ENCODE measurements around the gene SSR4. TPM values are rescaled to one million over a fixed set of nuclear protein-coding genes. Genes with fewer than 3 reads are reported as not detected.

SSR4 gene
- total RNA-seq, 1 donor from 2014 or later, result 183 TPM

DNA sequence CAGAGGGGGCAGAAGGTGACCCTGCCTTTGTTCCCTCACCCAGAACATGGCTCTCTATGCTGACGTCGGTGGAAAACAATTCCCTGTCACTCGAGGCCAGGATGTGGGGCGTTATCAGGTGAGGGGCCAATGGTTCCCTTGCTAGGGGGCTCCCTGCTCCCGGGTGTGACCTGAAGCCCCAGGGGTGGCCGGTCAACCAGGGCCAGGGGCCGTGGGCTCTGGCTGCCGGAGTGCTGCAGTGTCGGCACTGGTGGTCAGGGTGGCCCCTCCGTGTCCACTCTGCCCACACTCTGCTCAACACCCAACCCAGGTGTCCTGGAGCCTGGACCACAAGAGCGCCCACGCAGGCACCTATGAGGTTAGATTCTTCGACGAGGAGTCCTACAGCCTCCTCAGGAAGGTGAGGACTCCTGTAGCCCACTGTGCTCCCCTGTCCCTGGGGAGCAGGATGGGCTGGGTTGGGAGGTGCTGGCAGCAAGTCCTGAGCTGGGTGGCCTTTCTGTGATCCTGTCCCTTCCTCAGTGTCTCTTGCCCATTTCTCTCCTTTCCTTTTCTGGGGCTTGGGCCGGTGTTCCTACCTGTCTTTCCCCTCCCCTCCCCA, 3.0 kb downstream of the SSR4 start:
- Mint-ChIP-seq H3K9me3 (no peaks in the 10 kb centered on the region), H3K36me3 (ENCODE audit: low read depth) (peaks cover 2% of the 10 kb centered on the region), H3K4me1 (peaks cover 23% of the 10 kb centered on the region), H3K27ac (ENCODE audit: unreplicated experiment) (no peak overlapping the region), H3K27me3 (ENCODE audit: low read depth) (no peaks in the 10 kb centered on the region), H3K4me3 (peak overlapping the region; percentile 94)
- TF ChIP-seq, protein P1, sequence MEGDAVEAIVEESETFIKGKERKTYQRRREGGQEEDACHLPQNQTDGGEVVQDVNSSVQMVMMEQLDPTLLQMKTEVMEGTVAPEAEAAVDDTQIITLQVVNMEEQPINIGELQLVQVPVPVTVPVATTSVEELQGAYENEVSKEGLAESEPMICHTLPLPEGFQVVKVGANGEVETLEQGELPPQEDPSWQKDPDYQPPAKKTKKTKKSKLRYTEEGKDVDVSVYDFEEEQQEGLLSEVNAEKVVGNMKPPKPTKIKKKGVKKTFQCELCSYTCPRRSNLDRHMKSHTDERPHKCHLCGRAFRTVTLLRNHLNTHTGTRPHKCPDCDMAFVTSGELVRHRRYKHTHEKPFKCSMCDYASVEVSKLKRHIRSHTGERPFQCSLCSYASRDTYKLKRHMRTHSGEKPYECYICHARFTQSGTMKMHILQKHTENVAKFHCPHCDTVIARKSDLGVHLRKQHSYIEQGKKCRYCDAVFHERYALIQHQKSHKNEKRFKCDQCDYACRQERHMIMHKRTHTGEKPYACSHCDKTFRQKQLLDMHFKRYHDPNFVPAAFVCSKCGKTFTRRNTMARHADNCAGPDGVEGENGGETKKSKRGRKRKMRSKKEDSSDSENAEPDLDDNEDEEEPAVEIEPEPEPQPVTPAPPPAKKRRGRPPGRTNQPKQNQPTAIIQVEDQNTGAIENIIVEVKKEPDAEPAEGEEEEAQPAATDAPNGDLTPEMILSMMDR (conservative IDR thresholded peaks at IDR 0.05), result no peak
- DNase-seq (ENCODE audit: low read depth, low spot score), result no peak

DNA sequence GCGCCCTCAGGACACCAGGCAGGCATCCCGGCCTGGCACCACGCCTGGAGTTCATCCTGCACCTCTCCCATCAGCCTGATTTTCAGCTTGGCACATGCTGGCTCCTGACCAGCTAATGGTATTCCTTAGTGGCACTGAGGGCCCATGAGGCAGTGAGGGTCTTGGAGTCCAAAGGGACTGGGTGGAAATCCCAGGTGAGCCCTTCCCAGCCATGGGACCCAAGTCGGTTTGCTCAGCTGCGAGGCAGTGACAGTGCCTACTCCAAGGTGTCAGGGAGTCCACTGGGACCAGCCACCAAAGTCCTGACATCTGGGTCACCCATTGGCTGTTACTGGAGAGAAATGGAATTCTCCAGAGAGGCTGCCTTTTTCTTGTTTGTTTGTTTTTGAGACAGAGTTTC, 4.9 kb downstream of the SSR4 start:
- Mint-ChIP-seq H3K36me3 (ENCODE audit: low read depth) (no peaks in the 10 kb centered on the region), H3K4me1 (peaks cover 19% of the 10 kb centered on the region), H3K27ac (ENCODE audit: unreplicated experiment) (no peak overlapping the region), H3K27me3 (ENCODE audit: low read depth) (no peaks in the 10 kb centered on the region), H3K9me3 (no peaks in the 10 kb centered on the region), H3K4me3 (no peak overlapping the region)
- no peak for DNase-seq (ENCODE audit: low read depth, low spot score)
- TF ChIP-seq, protein P1 (conservative IDR thresholded peaks at IDR 0.05), result no peak

DNA sequence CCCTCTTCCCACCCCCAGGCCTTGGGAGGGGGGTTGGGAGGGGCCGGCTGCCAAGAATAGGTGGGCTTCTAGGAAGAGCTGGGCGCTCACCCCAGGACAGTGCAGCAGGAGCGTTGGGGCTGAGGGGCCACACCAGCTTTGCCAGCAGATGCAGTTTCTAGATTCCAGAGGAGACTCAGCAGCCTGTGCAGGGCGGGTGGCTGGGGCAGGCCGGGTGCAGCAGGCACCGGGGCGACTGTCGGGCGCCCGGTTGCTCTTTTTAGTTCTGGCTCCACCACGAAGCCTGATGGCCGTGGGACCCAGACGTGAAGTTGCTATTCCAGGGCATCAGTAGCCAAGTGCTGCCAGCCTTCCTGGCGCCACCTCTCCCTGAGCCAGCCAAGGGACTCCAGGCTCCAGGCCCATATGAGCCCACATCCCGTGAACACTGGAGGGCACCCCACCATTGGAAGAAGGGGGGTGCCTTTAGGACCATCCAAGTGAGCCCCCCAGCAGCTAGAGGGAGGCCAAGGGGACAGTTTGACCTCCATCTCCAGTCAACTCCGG, 5.8 kb downstream of the SSR4 start:
- peaks cover 19% of the 10 kb centered on the region for H3K4me1 Mint-ChIP-seq
- TF ChIP-seq, protein P1 (conservative IDR thresholded peaks at IDR 0.05), result no peak
- no peak overlapping the region for H3K27ac Mint-ChIP-seq (ENCODE audit: unreplicated experiment)
- no peaks in the 10 kb centered on the region for H3K36me3 Mint-ChIP-seq (ENCODE audit: low read depth)
- H3K4me3 Mint-ChIP-seq, result peak overlapping the region; percentile 49
- no peaks in the 10 kb centered on the region for H3K9me3 Mint-ChIP-seq
- DNase-seq (ENCODE audit: low read depth, low spot score), result no peak
- H3K27me3 Mint-ChIP-seq (ENCODE audit: low read depth), result no peaks in the 10 kb centered on the region

DNA sequence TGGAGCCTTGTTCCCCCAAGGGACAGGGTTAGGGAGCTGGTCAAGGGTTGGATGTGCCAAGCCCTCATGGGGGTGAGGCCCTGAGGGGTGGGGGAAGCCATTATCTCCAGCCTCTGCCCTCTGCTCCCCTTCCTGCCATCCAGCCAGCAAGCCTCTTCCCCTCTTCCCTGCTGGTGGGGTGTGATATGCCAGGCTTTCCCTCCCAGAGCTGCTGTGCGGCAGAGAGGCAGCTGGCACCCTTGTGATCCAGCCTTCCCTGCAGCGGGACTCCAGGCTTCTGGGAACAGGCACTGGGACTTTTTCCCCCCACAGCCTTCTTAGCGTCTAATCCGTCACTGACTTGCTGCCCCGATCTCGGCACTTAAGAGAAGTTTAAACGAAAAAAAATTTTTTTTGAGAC, 6.3 kb downstream of the SSR4 start:
- Mint-ChIP-seq H3K36me3 (ENCODE audit: low read depth) (no peaks in the 10 kb centered on the region), H3K4me1 (peaks cover 19% of the 10 kb centered on the region), H3K9me3 (no peaks in the 10 kb centered on the region), H3K27ac (ENCODE audit: unreplicated experiment) (no peak overlapping the region), H3K4me3 (no peak overlapping the region), H3K27me3 (ENCODE audit: low read depth) (no peaks in the 10 kb centered on the region)
- TF ChIP-seq, protein P1 (conservative IDR thresholded peaks at IDR 0.05), result no peak
- DNase-seq (ENCODE audit: low read depth, low spot score), result no peak

DNA sequence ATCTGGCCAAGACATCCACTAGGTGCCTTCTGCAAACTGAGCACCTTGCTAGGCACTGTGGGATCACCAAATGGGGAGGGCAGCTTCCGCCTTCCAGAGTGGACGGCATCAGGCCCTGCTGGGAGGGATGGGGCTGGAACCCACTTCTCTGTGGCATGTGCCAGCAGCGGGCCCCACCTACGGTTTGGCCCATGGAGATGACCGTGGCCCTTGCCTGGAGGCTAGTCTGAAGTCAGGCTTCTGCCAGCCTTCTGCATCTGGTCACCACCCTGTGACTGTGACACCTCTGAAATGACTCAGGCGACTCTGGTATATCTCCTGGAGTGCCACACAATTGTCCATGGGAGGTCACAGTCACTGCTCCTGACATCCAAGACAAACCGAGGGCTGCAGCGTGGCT, 7.2 kb downstream of the SSR4 start:
- H3K4me1 Mint-ChIP-seq, result peaks cover 13% of the 10 kb centered on the region
- H3K27me3 Mint-ChIP-seq (ENCODE audit: low read depth), result no peaks in the 10 kb centered on the region
- H3K9me3 Mint-ChIP-seq, result no peaks in the 10 kb centered on the region
- DNase-seq (ENCODE audit: low read depth, low spot score), result no peak
- no peaks in the 10 kb centered on the region for H3K36me3 Mint-ChIP-seq (ENCODE audit: low read depth)
- H3K4me3 Mint-ChIP-seq, result peak overlapping the region; percentile 23
- peak overlapping the region; percentile 67 for H3K27ac Mint-ChIP-seq (ENCODE audit: unreplicated experiment)
- TF ChIP-seq, protein P1 (conservative IDR thresholded peaks at IDR 0.05), result no peak

Data from neural crest cell (in vitro differentiated cells).